ENCODE data around the gene CLVS2.

CLVS2 gene

DNA sequence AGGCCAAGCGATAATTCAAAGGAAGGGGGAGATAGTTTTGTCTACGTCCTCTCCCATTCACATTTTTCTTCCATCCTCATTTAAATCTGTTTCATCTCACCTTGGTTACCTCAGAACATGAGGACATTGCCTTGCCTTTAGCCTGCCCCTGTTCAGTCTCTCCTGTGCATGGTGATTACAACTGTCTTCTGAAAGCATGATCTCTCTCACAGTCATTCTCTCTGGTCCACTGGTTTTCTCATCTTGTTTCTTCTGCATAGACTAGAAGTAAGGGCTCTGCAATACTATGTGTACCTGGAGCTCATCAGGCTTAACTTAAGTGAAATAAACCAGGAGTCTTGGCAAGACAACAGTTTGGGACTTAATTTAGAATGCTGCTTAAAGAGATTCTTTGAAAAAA, 31.4 kb downstream of the CLVS2 start:
- no peak for DNase-seq

DNA sequence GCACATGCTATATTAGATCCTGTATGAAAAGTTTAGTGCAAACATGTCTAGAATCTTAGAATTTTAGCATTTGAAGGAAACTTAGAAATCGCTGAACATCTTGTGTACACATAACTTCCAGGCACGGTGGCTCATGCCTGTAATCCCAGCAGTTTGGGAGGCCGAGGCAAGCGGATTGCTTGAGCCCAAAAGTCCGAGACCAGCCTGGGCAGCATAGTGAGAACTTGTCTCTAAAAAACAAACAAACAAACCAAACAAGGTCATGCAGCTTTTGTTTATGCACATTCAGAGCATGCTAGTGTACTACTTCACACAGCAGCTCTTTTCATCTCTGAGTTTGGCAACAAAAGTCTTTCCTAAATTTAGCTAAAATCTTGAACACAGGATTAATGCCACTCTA, 32.2 kb downstream of the CLVS2 start:
- DNase-seq, result no peak

DNA sequence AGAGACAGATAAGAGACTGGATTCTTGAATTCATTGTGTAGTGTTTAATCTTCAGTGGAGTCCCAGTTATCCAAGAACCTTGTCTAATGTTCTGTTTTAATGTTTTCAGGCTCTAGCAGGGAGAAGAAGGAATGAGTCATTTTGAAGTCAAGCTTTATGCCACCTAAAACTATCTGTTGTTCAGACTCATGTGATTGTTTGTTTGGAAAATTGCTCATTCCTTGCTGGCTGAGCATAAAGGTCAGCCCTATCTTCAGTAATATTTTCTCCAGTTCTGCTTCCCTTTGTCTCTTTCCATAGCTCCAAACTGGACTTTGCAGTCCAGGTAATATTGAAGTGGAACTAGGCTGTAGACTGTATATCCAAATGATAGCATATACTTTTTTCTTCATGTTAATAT, 34.2 kb downstream of the CLVS2 start:
- no peak for DNase-seq

DNA sequence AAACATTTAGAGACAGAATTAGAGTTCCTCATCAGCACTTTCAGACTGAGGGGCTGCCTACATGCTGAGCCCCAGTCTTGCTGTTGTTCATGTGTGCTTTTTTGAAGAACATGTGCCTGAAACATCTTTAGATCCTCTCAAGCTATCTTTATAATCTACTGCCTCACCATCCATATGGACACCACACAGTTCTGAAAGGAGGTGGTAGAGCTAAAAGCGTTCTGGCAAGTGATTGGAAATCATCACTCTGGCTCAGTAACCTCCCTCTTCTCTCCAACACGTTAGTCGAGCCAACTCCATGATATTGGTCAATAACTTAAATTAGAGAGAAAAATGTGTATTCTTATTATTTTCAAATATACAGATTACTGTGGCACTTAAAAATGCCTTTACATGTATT, 40.6 kb downstream of the CLVS2 start:
- no peak for DNase-seq

DNA sequence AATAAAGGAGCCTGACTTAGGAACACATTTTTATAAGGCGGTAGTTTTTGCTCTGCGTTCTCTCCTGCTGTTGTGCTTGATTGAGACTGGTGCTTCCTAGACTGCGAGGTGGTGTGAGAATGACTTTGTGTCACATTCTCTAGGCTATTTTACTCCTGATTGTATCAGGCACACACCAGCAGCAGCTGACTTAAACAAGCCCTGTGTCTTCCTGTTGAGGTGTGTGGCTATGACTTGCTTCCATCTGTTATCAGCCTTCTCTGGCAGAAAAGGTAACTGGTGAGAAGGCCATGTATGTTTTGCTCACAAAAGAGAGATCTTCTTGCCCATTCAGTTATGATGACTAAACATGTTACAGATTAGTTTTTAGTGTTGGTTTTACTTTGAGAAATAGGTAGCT, 43.4 kb downstream of the CLVS2 start:
- no peak for DNase-seq

DNA sequence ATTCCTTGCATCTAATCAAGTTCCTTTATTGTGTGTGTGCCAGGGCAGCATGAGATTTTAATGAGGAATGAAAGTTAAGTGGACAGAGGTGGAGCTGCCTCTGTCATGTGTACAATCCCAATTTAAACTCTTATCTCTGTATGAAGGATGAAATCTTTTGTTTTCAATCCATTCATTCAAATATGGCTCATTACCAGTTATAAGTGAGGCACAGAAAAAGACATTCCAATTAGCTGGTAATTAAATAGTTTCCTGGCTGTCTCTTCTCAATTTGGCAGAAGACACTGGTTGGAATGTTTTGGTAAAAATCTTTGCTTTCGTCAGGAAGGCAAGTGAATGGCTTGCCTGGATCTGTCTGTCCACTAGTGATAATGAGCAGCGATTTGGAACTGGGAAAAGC, 46.4 kb downstream of the CLVS2 start:
- DNase-seq, result no peak

DNA sequence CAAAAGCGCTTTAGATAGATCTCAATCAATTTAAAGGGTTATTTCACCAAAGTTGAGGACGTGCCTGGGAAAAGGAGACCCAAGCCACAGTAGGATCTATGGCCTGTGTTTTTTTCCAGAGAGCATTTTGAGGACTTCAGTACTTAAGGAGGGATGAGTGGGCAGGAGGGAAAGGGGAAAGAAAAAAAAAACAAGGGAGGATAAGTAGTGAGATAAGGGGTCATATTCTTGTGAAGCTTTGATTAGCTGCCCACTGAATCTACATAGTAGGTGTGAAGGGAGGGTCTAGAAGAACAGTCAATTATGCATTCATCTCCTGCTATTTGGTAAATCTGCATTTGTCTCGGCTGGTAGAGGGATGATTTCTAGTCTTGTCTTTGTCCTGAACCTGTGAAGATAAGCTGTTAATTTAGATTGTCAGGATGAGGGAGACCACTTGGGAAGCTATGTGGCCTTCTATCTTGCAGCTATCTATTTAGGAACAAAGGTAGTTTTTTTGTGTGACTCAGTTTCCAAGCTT, 48.4 kb downstream of the CLVS2 start:
- DNase-seq, result no peak

DNA sequence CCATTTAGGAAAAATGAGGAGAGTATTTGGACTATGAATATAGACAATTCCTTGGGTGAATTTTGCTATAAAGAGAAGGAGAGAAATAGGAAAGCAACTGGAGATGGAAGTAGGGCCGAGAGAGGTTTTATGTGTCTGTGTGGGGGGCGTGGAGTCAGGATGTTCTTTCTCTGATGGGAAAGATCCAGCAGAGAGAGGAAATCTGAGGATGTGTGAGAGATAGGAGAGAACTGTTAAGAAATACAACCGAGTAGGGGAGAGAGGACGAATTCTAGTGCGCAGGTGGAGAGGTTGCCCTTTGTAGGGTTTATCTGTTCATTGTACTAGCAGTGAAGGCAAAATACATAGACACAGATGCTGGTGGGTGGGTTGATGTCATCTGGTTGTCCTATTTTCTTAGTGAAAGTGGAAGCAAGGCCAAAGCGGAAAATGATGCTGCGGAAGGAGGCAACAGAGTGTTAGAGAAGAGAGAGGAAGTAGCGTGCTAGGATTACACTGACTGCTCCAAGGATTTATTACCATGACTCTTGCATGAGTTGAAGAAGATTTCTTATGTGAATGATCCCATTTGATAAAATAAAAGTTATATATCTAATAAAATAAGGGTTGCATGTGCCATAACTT, 57.7 kb downstream of the CLVS2 start:
- DNase-seq, result no peak

DNA sequence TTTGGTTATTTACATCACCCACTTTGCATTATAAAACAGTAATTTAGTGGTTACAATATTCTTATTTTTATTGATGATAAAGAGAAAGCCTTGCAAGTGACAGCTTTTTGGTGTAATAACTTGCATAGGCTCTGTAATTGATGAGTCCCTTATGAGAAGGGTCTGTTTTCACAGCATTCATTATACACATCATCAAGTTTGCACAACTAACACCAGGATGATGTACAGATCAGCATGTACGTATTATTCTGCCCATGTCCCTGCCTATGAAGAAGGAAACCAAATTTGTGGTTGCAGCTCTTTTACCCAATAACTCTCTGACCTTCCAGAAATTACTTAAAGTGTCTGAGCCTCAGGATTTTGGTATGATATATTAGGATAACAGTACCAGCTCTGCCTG, 59.2 kb downstream of the CLVS2 start:
- no peak for DNase-seq

DNA sequence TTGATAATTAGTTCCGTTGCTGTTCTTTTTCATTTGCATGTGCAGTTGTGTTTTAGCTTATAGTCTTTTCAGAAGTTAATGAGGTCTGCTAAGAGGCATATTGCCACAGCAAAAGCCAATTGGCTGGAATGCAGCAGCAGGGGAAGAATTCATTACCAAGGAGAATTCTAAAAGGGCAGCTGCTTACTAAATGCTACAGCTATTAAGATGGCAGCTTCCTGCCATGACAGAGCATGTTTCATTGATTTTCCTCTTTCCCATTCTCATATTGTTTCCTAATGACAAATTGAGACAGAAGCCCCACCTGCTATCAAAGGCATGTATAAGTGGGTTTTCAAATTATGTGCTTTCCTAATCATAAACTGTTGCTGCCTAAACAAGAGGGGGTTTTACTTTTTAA, 66.6 kb downstream of the CLVS2 start:
- no peak for DNase-seq

DNA sequence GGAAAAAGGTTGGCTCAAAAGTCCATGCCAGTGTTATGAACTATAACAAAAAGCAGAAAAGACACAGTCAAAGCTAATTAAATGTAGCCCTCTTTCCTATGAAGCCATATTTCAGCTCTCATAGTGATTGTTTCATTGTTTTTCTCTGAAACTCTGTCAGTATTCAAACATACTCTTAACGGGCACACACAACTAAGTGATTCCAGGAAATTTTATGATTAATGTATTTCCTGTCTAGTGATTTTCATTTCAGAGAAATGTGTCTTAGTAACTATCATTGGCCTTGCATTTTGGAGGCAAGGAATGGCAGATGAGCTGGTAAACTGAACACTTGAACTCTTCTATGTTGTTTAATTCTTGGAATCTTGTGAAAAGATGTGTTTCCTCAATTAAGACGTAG, 68.0 kb downstream of the CLVS2 start:
- no peak for DNase-seq

DNA sequence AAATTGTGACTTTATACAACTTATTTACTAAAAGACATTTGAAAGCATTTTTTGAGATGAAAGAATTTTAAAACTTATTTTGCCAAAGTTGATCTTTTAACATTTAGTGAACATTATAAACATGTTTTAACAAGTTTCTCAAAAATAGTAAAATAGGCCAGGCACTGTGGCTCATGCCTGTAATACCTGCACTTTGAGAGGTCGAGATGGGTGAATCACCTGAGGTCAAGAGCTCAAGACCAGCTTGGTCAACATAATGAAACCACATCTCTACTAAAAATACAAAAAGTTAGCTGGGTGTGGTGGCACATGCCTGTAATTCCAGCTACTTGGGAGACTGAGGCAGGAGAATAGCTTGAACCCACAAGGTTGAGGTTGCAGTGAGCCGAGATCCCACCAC, 78.6 kb downstream of the CLVS2 start:
- DNase-seq, result no peak

DNA sequence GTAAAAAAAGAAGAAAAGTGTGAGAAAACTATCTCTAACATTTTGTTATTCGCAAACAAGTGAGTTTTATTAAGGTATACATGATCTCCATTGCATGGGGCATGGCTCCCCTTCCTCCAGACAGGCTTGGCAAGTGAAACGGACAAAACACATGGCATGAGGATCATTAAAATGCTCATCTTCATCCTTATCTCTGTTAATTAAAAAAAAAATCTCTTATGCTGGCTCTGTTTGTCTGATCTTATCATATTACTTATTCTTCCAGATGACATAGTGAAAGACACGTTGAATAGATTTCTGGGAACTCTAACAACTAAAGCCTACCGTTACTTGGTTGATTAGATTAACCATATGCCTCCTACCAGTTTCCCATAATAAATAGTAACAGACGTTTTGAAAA, 89.4 kb downstream of the CLVS2 start:
- no peak for DNase-seq

DNA sequence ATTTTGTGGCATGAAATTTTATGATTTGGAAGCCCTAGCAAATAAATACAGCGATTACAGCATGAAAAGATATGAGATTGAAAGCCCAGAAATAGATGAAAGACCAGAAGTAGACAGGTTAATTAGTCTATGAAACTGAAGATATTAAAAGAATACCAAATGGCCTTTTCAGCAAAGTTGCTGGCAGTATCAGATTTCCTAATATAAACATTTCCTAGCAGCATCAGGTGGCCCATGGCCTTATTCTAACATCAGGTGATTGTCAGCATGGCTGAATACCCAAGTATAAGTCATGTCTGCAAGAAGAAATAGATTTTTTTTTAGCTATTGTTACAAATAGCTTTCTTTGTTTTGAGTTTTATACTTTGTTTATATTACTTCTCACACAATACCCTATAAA, 93.2 kb downstream of the CLVS2 start:
- no peak for DNase-seq

DNA sequence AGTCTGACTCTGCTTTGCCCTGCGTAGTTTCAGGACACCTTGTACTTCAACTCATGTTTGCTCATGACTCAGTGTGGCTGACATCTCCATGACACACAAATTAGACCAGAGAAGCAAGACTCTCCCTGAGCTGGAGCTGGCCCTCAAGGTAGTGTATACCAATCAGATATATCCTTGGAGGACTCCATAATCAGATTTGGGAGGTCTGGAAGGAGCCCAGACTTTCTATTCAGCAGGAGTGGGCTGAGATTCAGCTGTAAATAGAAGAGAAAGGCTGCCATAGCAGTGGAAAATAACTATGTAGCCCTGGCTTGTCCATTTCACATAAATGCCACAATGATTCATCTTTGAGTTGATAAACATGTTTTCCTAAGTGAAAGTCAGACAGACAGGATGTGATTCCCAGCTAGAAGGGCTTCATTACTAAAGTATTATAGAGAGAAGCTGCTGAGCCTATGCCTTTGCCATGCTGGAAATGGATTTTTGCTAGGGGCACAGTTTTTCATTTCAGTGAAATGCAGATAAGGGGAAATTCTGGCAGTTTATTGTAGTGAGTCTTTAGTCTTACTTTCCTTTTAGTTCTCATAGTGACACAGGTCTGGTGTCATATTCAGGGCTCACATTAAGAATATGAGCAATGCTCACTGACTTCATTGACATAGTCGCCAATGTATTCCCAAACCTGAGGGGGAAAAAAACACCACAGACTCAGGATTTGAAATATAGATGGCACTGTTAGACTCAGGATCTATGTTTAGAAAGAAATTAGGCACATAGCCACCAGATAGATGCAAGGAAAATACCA, 95.3 kb downstream of the CLVS2 start:
- no peak for DNase-seq

DNA sequence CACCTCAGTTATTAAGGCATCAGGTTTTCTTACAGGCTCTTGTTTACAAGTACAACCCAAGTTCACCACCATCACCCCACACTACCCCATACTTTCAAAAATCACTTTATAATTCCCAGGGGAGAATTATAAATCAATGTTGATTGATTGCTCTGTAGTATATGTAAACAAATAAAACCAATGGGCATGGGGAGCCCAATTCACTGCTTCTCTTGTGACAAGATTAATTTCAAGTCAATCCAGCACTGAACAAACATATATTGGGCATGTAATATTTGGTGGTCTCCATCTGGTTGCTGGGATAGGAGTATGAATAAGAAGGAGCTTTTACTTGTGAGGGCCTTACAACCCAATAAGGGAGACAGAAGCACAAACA, 95.8 kb downstream of the CLVS2 start:
- no peak for DNase-seq

DNA sequence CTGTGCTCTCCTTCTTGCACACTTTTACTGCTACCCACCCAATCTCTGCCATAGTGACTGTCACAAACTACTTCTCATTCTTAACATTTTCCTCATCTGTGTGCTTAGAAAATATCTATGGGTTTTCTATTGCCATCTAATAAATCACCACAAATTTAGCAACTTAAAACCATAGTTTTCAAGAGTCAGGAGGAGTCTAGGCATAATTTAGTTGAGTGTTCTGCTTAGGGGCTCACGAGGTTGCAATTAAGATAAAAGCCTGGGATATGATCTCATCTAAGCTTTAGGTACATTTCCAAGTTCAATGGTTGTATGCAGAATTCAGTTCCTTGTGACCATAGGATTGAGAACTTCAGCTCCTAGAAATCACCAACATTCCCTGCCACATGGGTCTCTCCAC, 98.8 kb downstream of the CLVS2 start:
- DNase-seq, result no peak

DNA sequence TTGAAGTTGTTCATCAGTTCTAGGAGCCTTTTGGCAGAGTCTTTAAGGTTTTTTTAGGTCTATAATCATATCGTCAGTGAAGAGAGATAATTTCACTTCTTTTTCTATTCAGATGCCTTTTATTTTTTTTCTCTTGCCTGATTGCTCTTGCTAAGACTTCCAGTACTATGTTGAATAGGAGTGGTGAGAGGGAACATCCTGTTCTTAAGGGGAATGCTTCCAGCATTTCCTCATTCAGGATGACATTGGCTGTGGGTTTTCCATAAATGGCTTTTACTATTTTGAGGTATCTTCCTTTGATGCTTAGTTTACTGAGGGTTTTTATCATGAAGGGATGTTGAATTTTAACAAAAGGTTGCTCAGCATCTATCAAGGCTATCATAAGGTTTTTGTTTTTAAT, 109.5 kb downstream of the CLVS2 start:
- no peak for DNase-seq

DNA sequence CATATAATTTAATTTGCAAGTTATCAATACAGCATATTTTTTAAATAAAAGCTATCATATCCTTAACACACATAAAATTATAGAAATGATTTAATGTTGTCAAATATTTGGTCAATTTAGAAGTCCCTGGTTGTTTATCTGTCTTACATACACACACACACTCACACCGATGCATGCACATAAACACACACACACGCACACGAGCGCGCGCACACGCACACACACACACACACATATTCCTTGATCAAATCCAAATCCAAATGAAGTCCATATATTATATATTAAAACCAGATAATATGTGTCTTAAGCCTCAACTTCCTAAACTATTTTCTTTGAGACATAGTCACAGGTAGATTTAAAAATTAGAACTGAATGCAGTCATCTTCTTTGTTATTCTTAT, 120.3 kb downstream of the CLVS2 start:
- no peak for DNase-seq

DNA sequence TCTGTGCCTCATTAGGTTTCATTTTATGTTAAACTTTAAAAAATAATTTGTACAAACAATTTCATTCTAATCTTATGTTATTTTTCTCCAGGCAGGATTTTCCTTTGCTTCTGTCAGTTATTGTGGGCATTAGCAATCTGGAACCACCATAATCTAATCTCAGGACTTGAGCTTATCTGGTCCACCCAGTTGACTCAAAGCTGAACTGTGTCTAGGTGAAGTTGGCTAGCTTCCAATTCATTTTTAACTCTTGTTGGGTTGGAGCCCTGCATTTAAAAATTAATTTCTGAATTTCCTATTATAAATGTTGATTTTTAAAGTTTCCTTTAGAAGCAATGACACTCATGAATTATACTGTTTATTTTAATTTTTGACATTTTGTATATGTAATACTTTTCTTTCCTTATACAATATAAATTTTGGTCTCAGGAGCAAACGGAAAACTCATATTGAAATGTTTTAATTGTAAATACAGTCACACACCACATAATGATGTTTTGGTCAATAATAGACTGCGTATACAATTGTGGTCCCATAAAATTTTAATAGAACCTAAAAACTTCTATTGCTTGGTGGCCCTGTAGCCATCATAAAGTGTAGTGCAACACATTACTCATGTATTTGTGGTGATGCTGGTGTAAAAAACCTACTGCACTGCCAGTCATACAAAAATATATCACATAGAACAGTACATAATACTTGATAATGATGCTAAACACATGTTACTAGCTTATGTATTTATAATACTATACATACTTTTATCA, 121.3 kb downstream of the CLVS2 start:
- DNase-seq, result no peak

DNA sequence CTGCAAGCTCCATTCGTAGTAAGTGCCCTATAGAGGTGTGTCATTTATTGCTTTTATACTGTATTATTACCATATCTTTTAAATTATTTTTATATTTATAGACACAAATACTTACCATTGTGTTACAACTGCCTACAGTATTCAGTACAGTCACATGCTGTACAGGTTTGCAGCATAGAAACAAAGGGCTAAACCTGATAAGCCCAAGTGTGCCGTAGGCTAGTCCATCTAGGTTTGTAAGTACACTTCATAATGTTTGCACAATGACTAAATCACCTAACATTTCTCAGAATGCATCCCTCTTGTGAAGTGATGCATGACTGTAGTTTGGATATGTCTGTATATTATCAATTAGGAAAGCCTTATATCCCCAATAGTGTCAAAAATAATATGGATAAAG, 122.8 kb downstream of the CLVS2 start:
- no peak for DNase-seq

Data from AML-193 (cell line).